SU-DHL-6 (cell line): Measurements from ENCODE around the gene MAN1B1.

Source experiments
- H2AFZ ChIP-seq: fragments of 200-600 bp; sonication (generic); 2 replicates; pipeline ENCODE4 v1.6.1; 2014; ENCODE audit warnings: low read depth, mild to moderate bottlenecking, moderate library complexity, mixed read lengths, antibody characterized with exemption, low read length; ENCODE audit not compliant: severe bottlenecking
- H3F3A ChIP-seq: fragments of 200-600 bp; shearing (Covaris generic); 2 replicates; pipeline ENCODE4 v1.6.0; 2016; ENCODE audit warnings: antibody characterized with exemption, mild to moderate bottlenecking; ENCODE audit not compliant: insufficient read depth
- H3K27ac ChIP-seq: fragments of 200-600 bp; sonication (generic); 2 replicates; pipeline ENCODE4 v1.5.1; 2016; ENCODE audit warnings: low read depth, mild to moderate bottlenecking, low read length, moderate library complexity, mixed read lengths
- H3K27me3 ChIP-seq: fragments of 200-600 bp; sonication (generic), shearing (Covaris generic); 2 replicates; pipeline ENCODE4 v1.6.0; 2014; ENCODE audit warnings: mild to moderate bottlenecking, low read length
- H3K36me3 ChIP-seq: fragments of 200-600 bp; sonication (generic); 2 replicates; pipeline ENCODE4 v1.6.1; 2014; ENCODE audit warnings: mild to moderate bottlenecking, low read length, mixed read lengths
- H3K4me2 ChIP-seq: fragments of 300-600, 200-600 bp; shearing (Covaris generic), sonication (generic); 2 replicates; pipeline ENCODE4 v1.6.0; 2014; ENCODE audit warnings: low read length, low read depth, mild to moderate bottlenecking; ENCODE audit not compliant: poor library complexity, severe bottlenecking
- H3K4me3 ChIP-seq: fragments of 200-600 bp; sonication (generic); 2 replicates; pipeline ENCODE4 v1.5.1; 2014; ENCODE audit warnings: antibody characterized with exemption, low read length, mild to moderate bottlenecking, mixed read lengths; ENCODE audit not compliant: insufficient read depth, poor library complexity, severe bottlenecking
- H3K79me2 ChIP-seq: fragments of 200-600 bp; sonication (generic); 2 replicates; pipeline ENCODE4 v1.6.1; 2014; ENCODE audit warnings: mild to moderate bottlenecking, low read length, moderate library complexity; ENCODE audit not compliant: insufficient read depth
- H3K9ac ChIP-seq: fragments of 200-600 bp; sonication (generic); 2 replicates; pipeline ENCODE4 v1.7.0; 2014; ENCODE audit warnings: mild to moderate bottlenecking, low read length
- H3K9me2 ChIP-seq: fragments of 200-600 bp; sonication (generic); replicated peaks from 2 replicates; pipeline ENCODE4 v1.6.1; 2014; ENCODE audit warnings: low read length; ENCODE audit not compliant: insufficient read depth
- H3K9me3 ChIP-seq: fragments of 200-600 bp; sonication (generic); 2 replicates; pipeline ENCODE4 v1.6.1; 2014; ENCODE audit warnings: low read length, mixed read lengths; ENCODE audit not compliant: insufficient read depth
- H4K20me1 ChIP-seq: fragments of 200-600 bp; sonication (generic); 2 replicates; pipeline ENCODE4 v1.6.1; 2014; ENCODE audit warnings: low read depth, mild to moderate bottlenecking, antibody characterized with exemption, low read length, moderate library complexity, mixed read lengths
- CTCF ChIP-seq: fragments of 200-600 bp; sonication (generic); IDR thresholded peaks from one replicate; pipeline ENCODE4 v1.5.1; 2017; ENCODE audit warnings: antibody characterized with exemption, mild to moderate bottlenecking, low read length, moderate library complexity; ENCODE audit not compliant: insufficient read depth, poor library complexity, severe bottlenecking
- EZH2phosphoT487 ChIP-seq: fragments of 200-600 bp; sonication (generic), shearing (Covaris generic); conservative IDR thresholded peaks from 2 replicates; pipeline ENCODE4 v1.6.1; 2018; ENCODE audit warnings: mild to moderate bottlenecking, antibody characterized with exemption, low read length, moderate library complexity, mixed read lengths

The MAN1B1 gene

GRCh38 chr9:137149363-137149762 lies 62.6 kb downstream of the MAN1B1 start:
- no peaks in the 10 kb centered on the region for H3K36me3 ChIP-seq
- TF ChIP-seq EZH2phosphoT487 (no peak), CTCF (no peak)
- H3K27me3 ChIP-seq, result no peaks in the 10 kb centered on the region
- H2AFZ ChIP-seq, result no peak overlapping the region
- no peak overlapping the region for H3K27ac ChIP-seq
- H3F3A ChIP-seq, result peaks cover 13% of the 10 kb centered on the region; the same call in 1 of the 2 replicates
- no peak overlapping the region for H3K4me3 ChIP-seq
- H3K79me2 ChIP-seq, result no peaks in the 10 kb centered on the region
- no peak overlapping the region for H3K4me2 ChIP-seq
- no peaks in the 10 kb centered on the region for H3K9me2 ChIP-seq
- no peak overlapping the region for H3K9ac ChIP-seq
- H3K9me3 ChIP-seq, result no peaks in the 10 kb centered on the region
- H4K20me1 ChIP-seq, result no peaks in the 10 kb centered on the region

- Histone ChIP-seq H3F3A (peaks cover 13% of the 10 kb centered on the region; the same call in 1 of the 2 replicates), H3K9ac (no peak overlapping the region), H2AFZ (no peak overlapping the region), H4K20me1 (no peaks in the 10 kb centered on the region), H3K27me3 (no peaks in the 10 kb centered on the region), H3K27ac (0 out of 2 replicates have a peak overlapping the region, but pooled peaks have one; percentile 11), H3K4me3 (no peak overlapping the region), H3K9me3 (no peaks in the 10 kb centered on the region), H3K36me3 (no peaks in the 10 kb centered on the region), H3K4me2 (peak overlapping the region; percentile 27), H3K79me2 (no peaks in the 10 kb centered on the region), H3K9me2 (no peaks in the 10 kb centered on the region)
- TF ChIP-seq EZH2phosphoT487 (no peak), CTCF (no peak)
Measured at GRCh38 chr9:137149942-137150616, 63.3 kb downstream of the MAN1B1 start.

GRCh38 chr9:137150617-137151457 lies 64.1 kb downstream of the MAN1B1 start:
- H3K36me3 ChIP-seq, result no peaks in the 10 kb centered on the region
- no peaks in the 10 kb centered on the region for H3K27me3 ChIP-seq
- peak overlapping the region; percentile 27 for H3K4me2 ChIP-seq
- H4K20me1 ChIP-seq, result no peaks in the 10 kb centered on the region
- peaks cover 13% of the 10 kb centered on the region; the same call in 1 of the 2 replicates for H3F3A ChIP-seq
- TF ChIP-seq CTCF (no peak), EZH2phosphoT487 (no peak)
- no peak overlapping the region for H2AFZ ChIP-seq
- no peaks in the 10 kb centered on the region for H3K9me3 ChIP-seq
- H3K79me2 ChIP-seq, result no peaks in the 10 kb centered on the region
- H3K9ac ChIP-seq, result no peak overlapping the region
- no peak overlapping the region for H3K4me3 ChIP-seq
- H3K27ac ChIP-seq, result 0 out of 2 replicates have a peak overlapping the region, but pooled peaks have one; percentile 11
- H3K9me2 ChIP-seq, result no peaks in the 10 kb centered on the region
